ENCODE results near the gene IMMT.

GRCh38 chr2:86224645-86225355 lies 29.5 kb upstream of the IMMT start:
- no peak for TF ChIP-seq POLR2AphosphoS5 (IDR thresholded peaks at IDR 0.05; ENCODE audit: low read depth, low read length)
- TF ChIP-seq POLR2A (IDR thresholded peaks at IDR 0.05; ENCODE audit: low read depth, low read length) = no peak

Data from GM12891 (cell line).